WTC11 (cell line): Measurements from ENCODE around the gene SERPINF2. TPM values are rescaled to one million over a fixed set of nuclear protein-coding genes. Genes with fewer than 3 reads are reported as not detected.
A peak's percentile ranks its signal among the peaks of the same experiment; 100 is the strongest.

ENCODE experiments used
- ATAC-seq: fragments of 200-7000 bp; cut with Tn5 transposase; 2 replicates; pipeline ENCODE4 v1.10.0; 2021; ENCODE audit warnings: mild to moderate bottlenecking, moderate library complexity
- CTCF ChIA-PET: fragments of 300-600 bp; sonication (Branson Sonifier 250); formaldehyde crosslinking; loops from one replicate; lab custom pipeline; 2021; ENCODE audit warnings: antibody characterized with exemption; lab: Charles Lee
- POLR2A ChIA-PET: fragments of 350-600 bp; sonication (Branson Sonifier 250); formaldehyde crosslinking; loops from one replicate; lab custom pipeline; 2021; ENCODE audit warnings: antibody characterized with exemption; lab: Charles Lee
- DNase-seq: peaks from one replicate; pipeline ENCODE4 v3.0.0; 2021; ENCODE audit warnings: low spot score
- H3K27ac Mint-ChIP-seq: 2 replicates; pipeline ENCODE4 v1.8.0; 2021; ENCODE audit warnings: mixed read lengths
- H3K27me3 Mint-ChIP-seq: 2 replicates; pipeline ENCODE4 v1.8.0; 2021; ENCODE audit warnings: low read depth, mild to moderate bottlenecking, moderate library complexity, mixed read lengths
- H3K36me3 Mint-ChIP-seq: 2 replicates; pipeline ENCODE4 v1.8.0; 2021; ENCODE audit warnings: mixed read lengths
- H3K4me1 Mint-ChIP-seq: 2 replicates; pipeline ENCODE4 v1.8.0; 2022; ENCODE audit warnings: mixed read lengths
- H3K4me3 Mint-ChIP-seq: 2 replicates; pipeline ENCODE4 v1.8.0; 2021; ENCODE audit warnings: mild to moderate bottlenecking, moderate library complexity, mixed read lengths
- H3K9me3 Mint-ChIP-seq: 2 replicates; pipeline ENCODE4 v1.8.0; 2021; ENCODE audit warnings: mixed read lengths
- ATF3 ChIP-seq: sonication (generic); formaldehyde crosslinking; conservative IDR thresholded peaks from 2 replicates; pipeline ENCODE4 v1.8.1; 2022; ENCODE audit warnings: mild to moderate bottlenecking, missing genetic modification reagents
- CDX4 ChIP-seq: fragments of 250-450 bp; sonication (Bioruptor Pico); IDR thresholded peaks from 2 replicates; pipeline ENCODE4 v1.9.0; 2021; ENCODE audit warnings: moderate library complexity, mild to moderate bottlenecking, inconsistent platforms, borderline replicate concordance
- CREB1 ChIP-seq: sonication (generic); formaldehyde crosslinking; IDR thresholded peaks from 2 replicates; pipeline ENCODE4 v1.8.0; 2023; ENCODE audit warnings: mild to moderate bottlenecking, missing genetic modification reagents
- CREM ChIP-seq: sonication (generic); formaldehyde crosslinking; IDR thresholded peaks from 2 replicates; pipeline ENCODE4 v1.8.1; 2022; ENCODE audit warnings: mild to moderate bottlenecking, missing genetic modification reagents, moderate library complexity
- E2F1 ChIP-seq: sonication (generic); formaldehyde crosslinking; IDR thresholded peaks from 2 replicates; pipeline ENCODE4 v1.8.0; 2022; ENCODE audit warnings: mild to moderate bottlenecking, missing genetic modification reagents
- ERG ChIP-seq: fragments of 250-450 bp; sonication (Bioruptor Pico); IDR thresholded peaks from 2 replicates; pipeline ENCODE4 v1.8.0; 2021; ENCODE audit warnings: mild to moderate bottlenecking
- ETV6 ChIP-seq: sonication (generic); formaldehyde crosslinking; IDR thresholded peaks from 2 replicates; pipeline ENCODE4 v1.8.1; 2022; ENCODE audit warnings: mild to moderate bottlenecking, missing genetic modification reagents
- IRF1 ChIP-seq: sonication (generic); formaldehyde crosslinking; IDR thresholded peaks from 2 replicates; pipeline ENCODE4 v1.8.0; 2023; ENCODE audit warnings: missing genetic modification reagents
- MYBL2 ChIP-seq: sonication (generic); formaldehyde crosslinking; IDR thresholded peaks from 2 replicates; pipeline ENCODE4 v1.8.1; 2023; ENCODE audit warnings: mild to moderate bottlenecking, moderate library complexity, missing genetic modification reagents
- NFE2L1 ChIP-seq: sonication (generic); formaldehyde crosslinking; IDR thresholded peaks from 2 replicates; pipeline ENCODE4 v1.8.1; 2023; ENCODE audit warnings: missing genetic modification reagents
- PREB ChIP-seq: sonication (generic); formaldehyde crosslinking; IDR thresholded peaks from 2 replicates; pipeline ENCODE4 v1.8.1; 2022; ENCODE audit warnings: mild to moderate bottlenecking, missing genetic modification reagents, moderate library complexity, borderline replicate concordance
- RELA ChIP-seq: sonication (generic); formaldehyde crosslinking; IDR thresholded peaks from 2 replicates; pipeline ENCODE4 v1.8.1; 2022; ENCODE audit warnings: missing genetic modification reagents, mild to moderate bottlenecking, borderline replicate concordance
- RORB ChIP-seq: fragments of 250-450 bp; sonication (Bioruptor Pico); IDR thresholded peaks from 2 replicates; pipeline ENCODE4 v1.9.0; 2021; ENCODE audit warnings: mild to moderate bottlenecking
- SMAD3 ChIP-seq: sonication (generic); formaldehyde crosslinking; IDR thresholded peaks from 2 replicates; pipeline ENCODE4 v1.8.0; 2022; ENCODE audit warnings: missing genetic modification reagents, mild to moderate bottlenecking, borderline replicate concordance
- SP1 ChIP-seq: sonication (generic); formaldehyde crosslinking; conservative IDR thresholded peaks from 2 replicates; pipeline ENCODE4 v1.8.1; 2022; ENCODE audit warnings: missing genetic modification reagents
- TEAD1 ChIP-seq: sonication (generic); formaldehyde crosslinking; IDR thresholded peaks from 2 replicates; pipeline ENCODE4 v1.8.0; 2022; ENCODE audit warnings: mild to moderate bottlenecking, missing genetic modification reagents
- ZBTB43 ChIP-seq: sonication (generic); formaldehyde crosslinking; IDR thresholded peaks from 2 replicates; pipeline ENCODE4 v1.8.1; 2023; ENCODE audit warnings: mild to moderate bottlenecking, missing genetic modification reagents
- ZNF138 ChIP-seq: sonication (generic); formaldehyde crosslinking; conservative IDR thresholded peaks from 2 replicates; pipeline ENCODE4 v1.8.1; 2022; ENCODE audit warnings: mild to moderate bottlenecking, moderate library complexity, missing genetic modification reagents
- ZNF281 ChIP-seq: sonication (generic); formaldehyde crosslinking; IDR thresholded peaks from 2 replicates; pipeline ENCODE4 v1.8.0; 2023; ENCODE audit warnings: mild to moderate bottlenecking, missing genetic modification reagents
- ZNF671 ChIP-seq: fragments of 250-450 bp; sonication (Bioruptor Pico); IDR thresholded peaks from 2 replicates; pipeline ENCODE4 v1.8.0; 2021; ENCODE audit warnings: mild to moderate bottlenecking
- total RNA-seq: library from RNA; stranded (reverse); gene quantifications from 3 replicates; pipeline ENCODE4 v1.2.3, GENCODE V29; 2021

SERPINF2 gene
- total RNA-seq, 1 experiment from 2014 or later = 1.6 TPM

- H3K27me3 Mint-ChIP-seq = no peaks in the 10 kb centered on the region
- DNase-seq (no peak), ATAC-seq (no peak)
- no peak for TF ChIP-seq SMAD3
- CTCF ChIA-PET = interaction anchor here (0.6 to 5.7 kb wide), 12 partner anchors 13 to 730 kb away, joined by 3 to 64 read pairs (median 9); partner anchors contain the start of genes RILP and SERPINF1
- peaks cover 24% of the 10 kb centered on the region for H3K4me1 Mint-ChIP-seq
- H3K36me3 Mint-ChIP-seq = no peaks in the 10 kb centered on the region
- POLR2A ChIA-PET = interaction anchor here (0.7 to 2.2 kb wide), 6 partner anchors 9 to 69 kb away, joined by 3 to 17 read pairs (median 4); partner anchors contain the start of gene WDR81
- H3K4me3 Mint-ChIP-seq = peak overlapping the region; percentile 93
- H3K27ac Mint-ChIP-seq = peak overlapping the region; percentile 65; the same call in 1 of the 2 replicates
- H3K9me3 Mint-ChIP-seq = no peaks in the 10 kb centered on the region
Measured at GRCh38 chr17:1715803-1716075, 26.9 kb upstream of the SERPINF2 start.

GRCh38 chr17:1716076-1716911, 26.4 kb upstream of the SERPINF2 start:
- ChIA-PET POLR2A (interaction anchor here (0.5 to 2.2 kb wide), 17 partner anchors 9 to 620 kb away, joined by 3 to 17 read pairs (median 3); partner anchors contain the start of genes RILP, SCARF1, SERPINF1 and TSR1), CTCF (interaction anchor here (0.5 to 5.7 kb wide), 29 partner anchors 9 to 731 kb away, joined by 3 to 64 read pairs (median 4); partner anchors contain the start of genes HIC1, RILP and SERPINF1)
- TF ChIP-seq PREB (CRISPR knock-in tag) (no peak; the same call in 1 of the 2 replicates), IRF1 (0 out of 2 replicates have a peak, but pooled peaks have one; percentile 28), ATF3 (CRISPR knock-in tag) (no peak), CDX4 (no peak), E2F1 (CRISPR knock-in tag) (no peak), CREB1 (no peak), ZNF138 (CRISPR knock-in tag) (no peak), SP1 (CRISPR knock-in tag) (peak; percentile 99), RELA (no peak), NFE2L1 (CRISPR knock-in tag) (peak; percentile 96), MYBL2 (peak; percentile 66; the same call in 1 of the 2 replicates), RORB (CRISPR knock-in tag) (no peak), ZNF671 (CRISPR knock-in tag) (no peak), ZNF281 (CRISPR knock-in tag) (no peak), ERG (no peak), SMAD3 (no peak), ETV6 (CRISPR knock-in tag) (0 out of 2 replicates have a peak, but pooled peaks have one; percentile 22), ZBTB43 (CRISPR knock-in tag) (no peak), TEAD1 (CRISPR knock-in tag) (peak; percentile 51; the same call in 1 of the 2 replicates), CREM (CRISPR knock-in tag) (peak; percentile 86)

More at GRCh38 chr17:1716076-1716911, 26.4 kb upstream of the SERPINF2 start:
- Mint-ChIP-seq H3K27me3 (no peaks in the 10 kb centered on the region), H3K4me3 (peak overlapping the region; percentile 93), H3K36me3 (no peaks in the 10 kb centered on the region), H3K27ac (peak overlapping the region; percentile 99), H3K9me3 (no peaks in the 10 kb centered on the region), H3K4me1 (peaks cover 24% of the 10 kb centered on the region)
- ATAC-seq (peak; percentile 74), DNase-seq (peak; percentile 100)
